Panc1 (cell line): ENCODE measurements around the gene SORL1. TPM values are rescaled to one million over a fixed set of nuclear protein-coding genes. Genes with fewer than 3 reads are reported as not detected.

ENCODE experiments used
- ATAC-seq: fragments of 200-7000 bp; cut with Tn5 transposase; 2 replicates; pipeline ENCODE4 v1.9.1; 2020; ENCODE audit warnings: mild to moderate bottlenecking, moderate library complexity
- BruUV-seq: library from RNA; stranded (reverse); fragments of 400-500 nt; replicated peaks from 2 replicates; lab custom pipeline; 2021; lab: Mats Ljungman, UMichigan
- CTCF ChIA-PET: fragments of 300-600 bp; sonication (Branson Sonifier 250); formaldehyde crosslinking; loops from one replicate; lab custom pipeline; 2022; ENCODE audit warnings: antibody characterized with exemption; lab: Charles Lee
- POLR2A ChIA-PET: fragments of 300-600 bp; sonication (Branson Sonifier 250); formaldehyde crosslinking; loops from one replicate; lab custom pipeline; 2022; ENCODE audit warnings: antibody characterized with exemption; lab: Charles Lee
- DNase-seq: peaks from one replicate; pipeline ENCODE4 v3.0.0-alpha.2; 2010; ENCODE audit warnings: low read depth, low spot score
- H3K27ac ChIP-seq: 2 replicates; pipeline ENCODE4 v1.5.1; 2011; ENCODE audit warnings: mild to moderate bottlenecking, low read length, inconsistent platforms
- H3K27me3 ChIP-seq: fragments of 200-500 bp; sonication (Bioruptor generic); 2 replicates; pipeline ENCODE4 v1.6.0; 2014; ENCODE audit warnings: low read length, inconsistent platforms; ENCODE audit not compliant: control insufficient read depth, insufficient read depth
- H3K36me3 ChIP-seq: fragments of 200-500 bp; sonication (Bioruptor generic); 2 replicates; pipeline ENCODE4 v1.5.1; 2014; ENCODE audit warnings: inconsistent platforms, mild to moderate bottlenecking, low read length, moderate library complexity; ENCODE audit not compliant: control insufficient read depth, insufficient read depth
- H3K4me1 ChIP-seq: 2 replicates; pipeline ENCODE4 v1.5.1; 2011; ENCODE audit warnings: inconsistent platforms, mild to moderate bottlenecking, low read length, moderate library complexity; ENCODE audit not compliant: control insufficient read depth, insufficient read depth
- H3K4me3 ChIP-seq, 2 experiments: 2 replicates each; pipeline ENCODE4 v1.5.1; 2011 to 2012; ENCODE audit warnings: low read depth in 2 of 2, low read length in 2 of 2, mild to moderate bottlenecking in 2 of 2, inconsistent platforms in 1 of 2, moderate library complexity in 1 of 2
- H3K9me3 ChIP-seq: fragments of 200-500 bp; sonication (Bioruptor generic); 2 replicates; pipeline ENCODE4 v1.5.1; 2014; ENCODE audit warnings: low read depth, mild to moderate bottlenecking, inconsistent platforms, low read length, moderate library complexity; ENCODE audit not compliant: control insufficient read depth, insufficient read depth
- POLR2AphosphoS5 ChIP-seq: IDR thresholded peaks from 2 replicates; pipeline ENCODE4 v1.6.1; 2012; ENCODE audit warnings: mild to moderate bottlenecking, low read depth, low read length, moderate library complexity
- SIN3A ChIP-seq: IDR thresholded peaks from 2 replicates; pipeline ENCODE4 v1.6.1; 2012; ENCODE audit warnings: low read depth, mild to moderate bottlenecking, low read length, moderate library complexity, borderline replicate concordance; ENCODE audit not compliant: insufficient read depth
- TCF7L2 ChIP-seq: IDR thresholded peaks from 2 replicates; pipeline ENCODE4 v1.6.1; 2011; ENCODE audit warnings: mild to moderate bottlenecking, low read depth, low read length, inconsistent platforms
- in situ Hi-C: cut with HindIII; loops from 2 replicates; pipeline ENCODE4 v1.10.0; 2016; ENCODE audit warnings: low sequenced_read_pairs, low pct_unique_long_range_greater_than_20kb
- intact Hi-C: fragments of 100-400 bp; cut with micrococcal nuclease; formaldehyde crosslinking; loops from one replicate; pipeline ENCODE4 v1.10.0; 2022; ENCODE audit not compliant: unreplicated experiment
- total RNA-seq: library from RNA; stranded (reverse); gene quantifications from one replicate; pipeline ENCODE4 v1.2.1, GENCODE V29; 2021; ENCODE audit not compliant: unreplicated experiment
- TF ChIP-seq, protein P1 (sequence below): fragments of 450-650 bp; IDR thresholded peaks from 2 replicates; pipeline ENCODE4 v1.5.1; 2017; ENCODE audit warnings: mild to moderate bottlenecking
- TF ChIP-seq, protein P2 (sequence below), 2 experiments: IDR thresholded peaks; 2 replicates each; pipeline ENCODE4 v1.6.1; 2011 to 2012; ENCODE audit warnings: low read depth in 2 of 2, control low read depth in 1 of 2, low read length in 1 of 2, mild to moderate bottlenecking in 1 of 2, moderate library complexity in 1 of 2; ENCODE audit not compliant: insufficient read depth in 1 of 2

SORL1 gene
- total RNA-seq, 1 experiment from 2014 or later, result 36.3 TPM

GRCh38 chr11:121453589-121454299 lies 1.6 kb downstream of the SORL1 start:
- intact Hi-C loops, result no loop called here
- Histone ChIP-seq H3K4me1 (peaks cover 28% of the 10 kb centered on the region), H3K4me3 (peak overlapping the region; percentile 76 to 98), H3K27ac (peak overlapping the region; percentile 81), H3K36me3 (no peaks in the 10 kb centered on the region), H3K9me3 (no peaks in the 10 kb centered on the region), H3K27me3 (no peaks in the 10 kb centered on the region)
- BruUV-seq, result TSS peak; percentile 69
- no peak for DNase-seq
- ATAC-seq, result no peak
- TF ChIP-seq POLR2AphosphoS5, result no peak
- no peak for TF ChIP-seq SIN3A
- no peak for TF ChIP-seq TCF7L2
- TF ChIP-seq, protein P1, sequence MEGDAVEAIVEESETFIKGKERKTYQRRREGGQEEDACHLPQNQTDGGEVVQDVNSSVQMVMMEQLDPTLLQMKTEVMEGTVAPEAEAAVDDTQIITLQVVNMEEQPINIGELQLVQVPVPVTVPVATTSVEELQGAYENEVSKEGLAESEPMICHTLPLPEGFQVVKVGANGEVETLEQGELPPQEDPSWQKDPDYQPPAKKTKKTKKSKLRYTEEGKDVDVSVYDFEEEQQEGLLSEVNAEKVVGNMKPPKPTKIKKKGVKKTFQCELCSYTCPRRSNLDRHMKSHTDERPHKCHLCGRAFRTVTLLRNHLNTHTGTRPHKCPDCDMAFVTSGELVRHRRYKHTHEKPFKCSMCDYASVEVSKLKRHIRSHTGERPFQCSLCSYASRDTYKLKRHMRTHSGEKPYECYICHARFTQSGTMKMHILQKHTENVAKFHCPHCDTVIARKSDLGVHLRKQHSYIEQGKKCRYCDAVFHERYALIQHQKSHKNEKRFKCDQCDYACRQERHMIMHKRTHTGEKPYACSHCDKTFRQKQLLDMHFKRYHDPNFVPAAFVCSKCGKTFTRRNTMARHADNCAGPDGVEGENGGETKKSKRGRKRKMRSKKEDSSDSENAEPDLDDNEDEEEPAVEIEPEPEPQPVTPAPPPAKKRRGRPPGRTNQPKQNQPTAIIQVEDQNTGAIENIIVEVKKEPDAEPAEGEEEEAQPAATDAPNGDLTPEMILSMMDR, result no peak
- TF ChIP-seq, protein P2, sequence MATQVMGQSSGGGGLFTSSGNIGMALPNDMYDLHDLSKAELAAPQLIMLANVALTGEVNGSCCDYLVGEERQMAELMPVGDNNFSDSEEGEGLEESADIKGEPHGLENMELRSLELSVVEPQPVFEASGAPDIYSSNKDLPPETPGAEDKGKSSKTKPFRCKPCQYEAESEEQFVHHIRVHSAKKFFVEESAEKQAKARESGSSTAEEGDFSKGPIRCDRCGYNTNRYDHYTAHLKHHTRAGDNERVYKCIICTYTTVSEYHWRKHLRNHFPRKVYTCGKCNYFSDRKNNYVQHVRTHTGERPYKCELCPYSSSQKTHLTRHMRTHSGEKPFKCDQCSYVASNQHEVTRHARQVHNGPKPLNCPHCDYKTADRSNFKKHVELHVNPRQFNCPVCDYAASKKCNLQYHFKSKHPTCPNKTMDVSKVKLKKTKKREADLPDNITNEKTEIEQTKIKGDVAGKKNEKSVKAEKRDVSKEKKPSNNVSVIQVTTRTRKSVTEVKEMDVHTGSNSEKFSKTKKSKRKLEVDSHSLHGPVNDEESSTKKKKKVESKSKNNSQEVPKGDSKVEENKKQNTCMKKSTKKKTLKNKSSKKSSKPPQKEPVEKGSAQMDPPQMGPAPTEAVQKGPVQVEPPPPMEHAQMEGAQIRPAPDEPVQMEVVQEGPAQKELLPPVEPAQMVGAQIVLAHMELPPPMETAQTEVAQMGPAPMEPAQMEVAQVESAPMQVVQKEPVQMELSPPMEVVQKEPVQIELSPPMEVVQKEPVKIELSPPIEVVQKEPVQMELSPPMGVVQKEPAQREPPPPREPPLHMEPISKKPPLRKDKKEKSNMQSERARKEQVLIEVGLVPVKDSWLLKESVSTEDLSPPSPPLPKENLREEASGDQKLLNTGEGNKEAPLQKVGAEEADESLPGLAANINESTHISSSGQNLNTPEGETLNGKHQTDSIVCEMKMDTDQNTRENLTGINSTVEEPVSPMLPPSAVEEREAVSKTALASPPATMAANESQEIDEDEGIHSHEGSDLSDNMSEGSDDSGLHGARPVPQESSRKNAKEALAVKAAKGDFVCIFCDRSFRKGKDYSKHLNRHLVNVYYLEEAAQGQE (IDR thresholded peaks at IDR 0.05; ENCODE audit: insufficient read depth in 1 of 2, low read depth in 2 of 2, low read length in 1 of 2), result no peak
- in situ Hi-C loops, result no loop called here
- POLR2A ChIA-PET, result no interaction called here
- CTCF ChIA-PET, result no interaction called here

GRCh38 chr11:121455115-121455514 lies 3.0 kb downstream of the SORL1 start:
- intact Hi-C loops (no loop called here), in situ Hi-C loops (no loop called here)
- TF ChIP-seq, protein P2 (IDR thresholded peaks at IDR 0.05; ENCODE audit: insufficient read depth in 1 of 2, low read depth in 2 of 2, low read length in 1 of 2), result no peak
- TF ChIP-seq, protein P1, result no peak
- TF ChIP-seq POLR2AphosphoS5, result no peak
- no peak for TF ChIP-seq SIN3A
- TF ChIP-seq TCF7L2, result no peak
- DNase-seq, result no peak
- Histone ChIP-seq H3K27me3 (no peaks in the 10 kb centered on the region), H3K36me3 (no peaks in the 10 kb centered on the region), H3K27ac (peak overlapping the region; percentile 46), H3K9me3 (no peaks in the 10 kb centered on the region), H3K4me3 (no peak overlapping the region), H3K4me1 (peaks cover 36% of the 10 kb centered on the region)
- ATAC-seq, result no peak
- ChIA-PET CTCF (no interaction called here), POLR2A (interaction anchor here (0.6 kb wide), 1 partner anchor 11 kb away, joined by 7 read pairs; no protein-coding TSS in a partner anchor)
- no TSS peak for BruUV-seq
